Stimulated activated CD8-positive, alpha-beta memory T cell treated with anti-CD3 and anti-CD28 coated beads, Interleukin-2, amount 100 ng/mL, for 48 hours (primary cell): ENCODE data around the gene PRPS2.

Experiments used
- DNase-seq, 2 donors: peaks; one replicate each; pipeline ENCODE4 v3.0.0-alpha.2; 2020; ENCODE audit warnings: low read depth in 2 of 2

Gene PRPS2

GRCh38 chrX:12791257-12792228 lies at the start of gene PRPS2:
PRPS2 (plus strand) TSS chrX:12791412; CDS start chrX:12791498, 86 bp downstream.
- DNase-seq = peak; percentile 51 to 59

- DNase-seq = no peak
Observed at GRCh38 chrX:12741416-12741815, 49.8 kb upstream of the PRPS2 start.

GRCh38 chrX:12747433-12747832 lies 43.8 kb upstream of the PRPS2 start:
- no peak for DNase-seq

GRCh38 chrX:12751887-12752286 lies 39.3 kb upstream of the PRPS2 start:
- no peak for DNase-seq

- no peak for DNase-seq
Observed at GRCh38 chrX:12753366-12753765, 37.8 kb upstream of the PRPS2 start.

GRCh38 chrX:12758291-12758690 lies 32.9 kb upstream of the PRPS2 start:
- no peak for DNase-seq

GRCh38 chrX:12767856-12768255 lies 23.4 kb upstream of the PRPS2 start:
- no peak for DNase-seq

GRCh38 chrX:12768491-12768890 lies 22.7 kb upstream of the PRPS2 start:
- DNase-seq = no peak

- DNase-seq = no peak
Observed at GRCh38 chrX:12770440-12770839, 20.8 kb upstream of the PRPS2 start.

- peak; percentile 46 to 63 for DNase-seq
Observed at GRCh38 chrX:12771445-12772069, 19.7 kb upstream of the PRPS2 start.

- no peak for DNase-seq
Observed at GRCh38 chrX:12777670-12778069, 13.5 kb upstream of the PRPS2 start.

- DNase-seq = no peak
Observed at GRCh38 chrX:12779534-12779933, 11.7 kb upstream of the PRPS2 start.

GRCh38 chrX:12788645-12789044 lies 2.6 kb upstream of the PRPS2 start:
- DNase-seq = no peak

- no peak for DNase-seq
Observed at GRCh38 chrX:12789976-12790375, 1.2 kb upstream of the PRPS2 start.

GRCh38 chrX:12790885-12791256 lies 341 bp upstream of the PRPS2 start:
- peak in 1 of 2 donors; percentile 2 for DNase-seq

- DNase-seq = no peak
Observed at GRCh38 chrX:12792711-12793110, 1.5 kb downstream of the PRPS2 start.

- DNase-seq = no peak
Observed at GRCh38 chrX:12794654-12795053, 3.4 kb downstream of the PRPS2 start.

GRCh38 chrX:12798601-12799000 lies 7.4 kb downstream of the PRPS2 start:
- DNase-seq = no peak

- no peak for DNase-seq
Observed at GRCh38 chrX:12799118-12799517, 7.9 kb downstream of the PRPS2 start.

GRCh38 chrX:12802741-12803140 lies 11.5 kb downstream of the PRPS2 start:
- DNase-seq = no peak

GRCh38 chrX:12804655-12805054 lies 13.4 kb downstream of the PRPS2 start:
- no peak for DNase-seq

GRCh38 chrX:12805333-12805732 lies 14.1 kb downstream of the PRPS2 start:
- no peak for DNase-seq

GRCh38 chrX:12811658-12812057 lies 20.4 kb downstream of the PRPS2 start:
- DNase-seq = no peak
